ENCODE results near the gene PAX8. TPM values are rescaled to one million over a fixed set of nuclear protein-coding genes. Genes with fewer than 3 reads are reported as not detected.
"Not testable (repeated sequence)": the region's sequence is repeated elsewhere in the genome, so short reads cannot be mapped to it uniquely, and the experiment has no call there.

Gene PAX8
- total RNA-seq (0.20 TPM in 1 of 2 replicates, not detected in the other), polyA plus RNA-seq (0.05 and 0.16 TPM in 2 replicates)

GRCh38 chr2:113278742-113279139 is at the start of gene PAX8:
Gene PAX8 (minus strand): TSS chr2:113278921. CDS start chr2:113278394, 527 bp downstream.
- Histone ChIP-seq H3K27ac (no peak within 1 kb of the TSS), H2AFZ (peak within 1 kb of the TSS; percentile 26), H3K9me3 (ENCODE audit: low read depth) (no peaks in the 10 kb centered on the region), H3K79me2 (no peaks in the 10 kb centered on the region), H3K27me3 (peaks cover 67% of the 10 kb centered on the region), H4K20me1 (ENCODE audit: insufficient read depth, poor library complexity, severe bottlenecking) (no peaks in the 10 kb centered on the region), H3K9me2 (replicated peaks; ENCODE audit: insufficient read depth) (no peaks in the 10 kb centered on the region), H3K4me1 (ENCODE audit: insufficient read depth) (peaks cover 36% of the 10 kb centered on the region), H3K4me2 (peak within 1 kb of the TSS; percentile 76), H3K4me3 (no peak within 1 kb of the TSS), H3K36me3 (replicated peaks; ENCODE audit: insufficient read depth, low read depth) (no peaks in the 10 kb centered on the region)
- DNase-seq (ENCODE audit: low spot score) = no peak
- TF ChIP-seq CTCF (IDR thresholded peaks at IDR 0.05; ENCODE audit: poor library complexity) = no peak
- TF ChIP-seq EZH2phosphoT487 (IDR thresholded peaks at IDR 0.05; ENCODE audit: low read depth, severe bottlenecking, unreplicated experiment) = no peak
- TF ChIP-seq EZH2 (IDR thresholded peaks at IDR 0.05; ENCODE audit: borderline replicate concordance) = no peak
- WGBS (ENCODE audit: low lambda C conversion rate, missing lambda C conversion rate) = 47% methylated on average over 18 of the region's 18 CpGs

- Histone ChIP-seq H3K9me2 (replicated peaks; ENCODE audit: insufficient read depth) (no peaks in the 10 kb centered on the region), H3K79me2 (no peaks in the 10 kb centered on the region), H3K36me3 (replicated peaks; ENCODE audit: insufficient read depth, low read depth) (no peaks in the 10 kb centered on the region), H2AFZ (no peak overlapping the region), H4K20me1 (ENCODE audit: insufficient read depth, poor library complexity, severe bottlenecking) (no peaks in the 10 kb centered on the region), H3K27me3 (no peaks in the 10 kb centered on the region), H3K9me3 (ENCODE audit: low read depth) (no peaks in the 10 kb centered on the region), H3K4me1 (ENCODE audit: insufficient read depth) (peaks cover 5% of the 10 kb centered on the region), H3K4me3 (no peak overlapping the region), H3K4me2 (no peak overlapping the region), H3K27ac (no peak overlapping the region)
- DNase-seq (ENCODE audit: low spot score) = no peak
- TF ChIP-seq EZH2phosphoT487 (IDR thresholded peaks at IDR 0.05; ENCODE audit: low read depth, severe bottlenecking, unreplicated experiment) (no peak), CTCF (IDR thresholded peaks at IDR 0.05; ENCODE audit: poor library complexity) (no peak), EZH2 (IDR thresholded peaks at IDR 0.05; ENCODE audit: borderline replicate concordance) (no peak)
- 58% methylated on average over 3 of the region's 3 CpGs for WGBS (ENCODE audit: low lambda C conversion rate, missing lambda C conversion rate)
These were observed 49.3 kb upstream of the PAX8 start for GRCh38 chr2:113328043-113328442.

GRCh38 chr2:113325161-113325731 is 46.5 kb upstream of the PAX8 start:
- peak overlapping the region; percentile 91 for H3K27ac ChIP-seq

DNA sequence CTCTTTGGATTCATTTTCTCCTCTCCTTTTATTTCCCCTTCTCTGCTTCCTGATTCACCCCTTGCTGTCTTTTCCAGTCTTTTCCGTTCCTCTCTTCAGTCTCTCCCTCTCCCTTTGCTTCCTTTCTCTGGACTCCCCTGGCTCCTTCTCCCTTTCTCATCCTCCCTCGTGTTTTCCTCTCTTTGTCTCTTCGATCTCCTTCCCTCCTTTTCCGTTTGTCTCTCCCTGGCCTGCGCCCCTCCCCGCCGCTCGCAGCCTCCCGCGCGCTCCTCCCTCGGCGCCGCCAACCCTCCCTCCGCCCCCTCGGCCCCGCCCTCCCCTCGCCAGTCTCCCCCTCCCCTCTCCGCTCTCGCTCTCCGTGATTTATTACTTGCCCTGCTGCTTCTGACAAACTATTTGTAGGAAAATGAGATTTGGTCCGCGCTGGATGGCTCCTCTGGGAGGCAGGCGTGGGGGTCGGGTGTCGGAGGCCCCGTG is 46.0 kb upstream of the PAX8 start:
- Histone ChIP-seq H3K36me3 (replicated peaks; ENCODE audit: insufficient read depth, low read depth) (no peaks in the 10 kb centered on the region), H4K20me1 (ENCODE audit: insufficient read depth, poor library complexity, severe bottlenecking) (no peaks in the 10 kb centered on the region), H3K79me2 (no peaks in the 10 kb centered on the region), H3K9me2 (replicated peaks; ENCODE audit: insufficient read depth) (no peaks in the 10 kb centered on the region), H3K27me3 (no peaks in the 10 kb centered on the region), H2AFZ (peak overlapping the region; percentile 98), H3K27ac (peak overlapping the region; percentile 91), H3K4me3 (peak overlapping the region; percentile 81), H3K4me2 (peak overlapping the region; percentile 93), H3K9me3 (ENCODE audit: low read depth) (no peaks in the 10 kb centered on the region), H3K4me1 (ENCODE audit: insufficient read depth) (peaks cover 5% of the 10 kb centered on the region)
- TF ChIP-seq CTCF (IDR thresholded peaks at IDR 0.05; ENCODE audit: poor library complexity) = no peak
- TF ChIP-seq EZH2phosphoT487 (IDR thresholded peaks at IDR 0.05; ENCODE audit: low read depth, severe bottlenecking, unreplicated experiment) = no peak
- no peak for TF ChIP-seq EZH2 (IDR thresholded peaks at IDR 0.05; ENCODE audit: borderline replicate concordance)
- peak; percentile 87 for DNase-seq (ENCODE audit: low spot score)
- WGBS (ENCODE audit: low lambda C conversion rate, missing lambda C conversion rate) = 0% methylated on average over 7 of the region's 27 CpGs

More at GRCh38 chr2:113325161-113325731, 46.5 kb upstream of the PAX8 start:
- DNase-seq (ENCODE audit: low spot score); H3K27me3 ChIP-seq; H4K20me1 ChIP-seq (ENCODE audit: insufficient read depth, poor library complexity, severe bottlenecking); H3K9me2 ChIP-seq (replicated peaks; ENCODE audit: insufficient read depth); H3K36me3 ChIP-seq (replicated peaks; ENCODE audit: insufficient read depth, low read depth); H3K4me1 ChIP-seq (ENCODE audit: insufficient read depth); H3K9me3 ChIP-seq (ENCODE audit: low read depth); H3K79me2 ChIP-seq: not testable (repeated sequence)
- Histone ChIP-seq H3K4me2 (peak overlapping the region; percentile 93), H3K4me3 (peak overlapping the region; percentile 81), H2AFZ (peak overlapping the region; percentile 98)
- WGBS (ENCODE audit: low lambda C conversion rate, missing lambda C conversion rate) = 3% methylated on average over 13 of the region's 14 CpGs

DNA sequence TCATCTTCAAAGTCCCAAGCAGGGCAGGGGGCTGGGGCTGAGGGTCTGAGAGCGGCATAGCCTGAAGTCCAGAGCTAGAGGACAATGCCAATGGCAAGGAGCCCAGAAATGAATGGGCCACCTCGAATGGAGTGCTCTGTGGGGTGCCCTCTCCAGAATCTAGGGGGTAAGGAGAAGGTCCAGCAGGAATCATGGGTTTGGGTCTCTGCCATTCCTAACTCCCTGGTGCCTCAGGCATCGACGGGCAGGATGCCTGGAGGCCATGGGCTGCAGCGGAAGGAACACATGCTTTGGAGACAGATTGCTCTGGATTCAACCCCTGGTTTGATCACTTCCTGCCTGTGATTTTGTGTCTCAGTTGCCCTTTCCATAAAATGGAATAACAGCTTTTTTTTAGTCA is 44.4 kb upstream of the PAX8 start:
- H3K9me3 ChIP-seq (ENCODE audit: low read depth); H3K4me2 ChIP-seq; H3K4me3 ChIP-seq; H3K27me3 ChIP-seq; DNase-seq (ENCODE audit: low spot score); H2AFZ ChIP-seq; H4K20me1 ChIP-seq (ENCODE audit: insufficient read depth, poor library complexity, severe bottlenecking); H3K36me3 ChIP-seq (replicated peaks; ENCODE audit: insufficient read depth, low read depth); H3K27ac ChIP-seq; H3K79me2 ChIP-seq; H3K4me1 ChIP-seq (ENCODE audit: insufficient read depth); H3K9me2 ChIP-seq (replicated peaks; ENCODE audit: insufficient read depth): not testable (repeated sequence)
- WGBS (ENCODE audit: low lambda C conversion rate, missing lambda C conversion rate) = 85% methylated on average over 5 of the region's 5 CpGs

DNA sequence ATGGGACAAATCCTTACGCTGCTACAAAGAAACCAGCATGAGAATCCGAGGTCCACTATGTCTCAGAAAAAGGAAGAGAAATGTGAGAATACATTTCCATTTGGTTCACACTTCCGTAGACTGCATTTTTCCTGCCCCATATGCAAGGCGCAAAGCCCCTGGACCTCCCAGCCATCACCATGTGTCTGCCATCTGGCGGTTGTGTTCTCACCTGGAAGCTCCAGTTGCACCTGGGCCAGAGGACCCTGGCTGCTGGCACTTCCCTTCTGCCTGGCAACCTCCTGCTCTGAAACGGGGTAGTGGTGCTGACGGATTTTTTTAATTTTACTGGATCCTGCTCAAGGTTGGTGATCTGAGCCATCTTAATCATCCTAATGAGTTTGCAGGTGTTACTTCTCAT is 41.4 kb upstream of the PAX8 start:
- H4K20me1 ChIP-seq (ENCODE audit: insufficient read depth, poor library complexity, severe bottlenecking); H3K4me2 ChIP-seq; H3K9me2 ChIP-seq (replicated peaks; ENCODE audit: insufficient read depth); H2AFZ ChIP-seq; H3K4me3 ChIP-seq; DNase-seq (ENCODE audit: low spot score); H3K27me3 ChIP-seq; H3K79me2 ChIP-seq; H3K36me3 ChIP-seq (replicated peaks; ENCODE audit: insufficient read depth, low read depth); H3K27ac ChIP-seq; H3K4me1 ChIP-seq (ENCODE audit: insufficient read depth); H3K9me3 ChIP-seq (ENCODE audit: low read depth): not testable (repeated sequence)
- 75% methylated on average over 7 of the region's 7 CpGs for WGBS (ENCODE audit: low lambda C conversion rate, missing lambda C conversion rate)

Data from hepatocyte (in vitro differentiated cells).